ENCODE results near the gene SLC38A3.

The SLC38A3 gene

GRCh38 chr3:50204804-50205412 is at the start of gene SLC38A3:
SLC38A3 (plus strand) TSS chr3:50205271; CDS start chr3:50214200, 8,929 bp downstream.
- no peaks in the 10 kb centered on the region for H3K4me1 ChIP-seq
- H3K36me3 ChIP-seq (ENCODE audit: control insufficient read depth, insufficient read depth, low read length), result no peaks in the 10 kb centered on the region
- no peak within 1 kb of the TSS for H3K27ac ChIP-seq
- H3K9me3 ChIP-seq (ENCODE audit: control insufficient read depth, low read length), result no peaks in the 10 kb centered on the region
- no peak within 1 kb of the TSS for H3K9ac ChIP-seq
- peak within 1 kb of the TSS; percentile 94 for H2AFZ ChIP-seq
- no peaks in the 10 kb centered on the region for H3K27me3 ChIP-seq (ENCODE audit: control insufficient read depth, insufficient read depth, low read length)
- H3K79me2 ChIP-seq, result no peaks in the 10 kb centered on the region
- TF ChIP-seq CTCF (IDR thresholded peaks at IDR 0.05), result no peak
- H3K4me3 ChIP-seq (ENCODE audit: low read depth, low read length), result peak within 1 kb of the TSS; percentile 51
- peak within 1 kb of the TSS; percentile 72 for H3K4me2 ChIP-seq (ENCODE audit: low read length)

- peak overlapping the region; percentile 50 for H3K4me2 ChIP-seq (ENCODE audit: low read length)
- H3K4me1 ChIP-seq, result peaks cover 38% of the 10 kb centered on the region
- H3K27me3 ChIP-seq (ENCODE audit: control insufficient read depth, insufficient read depth, low read length), result no peaks in the 10 kb centered on the region
- no peak for TF ChIP-seq CTCF (IDR thresholded peaks at IDR 0.05)
- no peaks in the 10 kb centered on the region for H3K36me3 ChIP-seq (ENCODE audit: control insufficient read depth, insufficient read depth, low read length)
- no peaks in the 10 kb centered on the region for H3K9me3 ChIP-seq (ENCODE audit: control insufficient read depth, low read length)
- no peak overlapping the region for H2AFZ ChIP-seq
- no peak overlapping the region for H3K9ac ChIP-seq
- no peaks in the 10 kb centered on the region for H3K79me2 ChIP-seq
- H3K27ac ChIP-seq, result peak overlapping the region; percentile 32
- H3K4me3 ChIP-seq (ENCODE audit: low read depth, low read length), result peak overlapping the region; percentile 17
Measured at GRCh38 chr3:50155491-50155878, 49.6 kb upstream of the SLC38A3 start.

- peak overlapping the region; percentile 17 for H3K4me3 ChIP-seq (ENCODE audit: low read depth, low read length)
- no peak for TF ChIP-seq CTCF (IDR thresholded peaks at IDR 0.05)
- no peak overlapping the region for H2AFZ ChIP-seq
- no peaks in the 10 kb centered on the region for H3K9me3 ChIP-seq (ENCODE audit: control insufficient read depth, low read length)
- peak overlapping the region; percentile 32 for H3K27ac ChIP-seq
- no peaks in the 10 kb centered on the region for H3K36me3 ChIP-seq (ENCODE audit: control insufficient read depth, insufficient read depth, low read length)
- peaks cover 34% of the 10 kb centered on the region for H3K4me1 ChIP-seq
- H3K27me3 ChIP-seq (ENCODE audit: control insufficient read depth, insufficient read depth, low read length), result no peaks in the 10 kb centered on the region
- H3K9ac ChIP-seq, result no peak overlapping the region
- H3K4me2 ChIP-seq (ENCODE audit: low read length), result peak overlapping the region; percentile 50
- H3K79me2 ChIP-seq, result no peaks in the 10 kb centered on the region
Measured at GRCh38 chr3:50155891-50156290, 49.2 kb upstream of the SLC38A3 start.

GRCh38 chr3:50156549-50157493 is 48.2 kb upstream of the SLC38A3 start:
- no peaks in the 10 kb centered on the region for H3K27me3 ChIP-seq (ENCODE audit: control insufficient read depth, insufficient read depth, low read length)
- no peak overlapping the region for H2AFZ ChIP-seq
- no peaks in the 10 kb centered on the region for H3K9me3 ChIP-seq (ENCODE audit: control insufficient read depth, low read length)
- peaks cover 25% of the 10 kb centered on the region for H3K4me1 ChIP-seq
- H3K4me2 ChIP-seq (ENCODE audit: low read length), result peak overlapping the region; percentile 4
- peak overlapping the region; percentile 17 for H3K4me3 ChIP-seq (ENCODE audit: low read depth, low read length)
- no peaks in the 10 kb centered on the region for H3K79me2 ChIP-seq
- peak overlapping the region; percentile 29 for H3K27ac ChIP-seq
- no peak for TF ChIP-seq CTCF (IDR thresholded peaks at IDR 0.05)
- no peaks in the 10 kb centered on the region for H3K36me3 ChIP-seq (ENCODE audit: control insufficient read depth, insufficient read depth, low read length)
- H3K9ac ChIP-seq, result no peak overlapping the region
